ENCODE data around the gene DPH1. TPM values are rescaled to one million over a fixed set of nuclear protein-coding genes. Genes with fewer than 3 reads are reported as not detected.

DPH1 gene
- total RNA-seq, 1 donor from 2014 or later = 43.0 TPM

- Histone ChIP-seq H3K36me3 (peaks cover 0 to 11% of the 10 kb centered on the region in 2 donors), H3K4me1 (peaks cover 52% of the 10 kb centered on the region), H3K9me3 (no peaks in the 10 kb centered on the region), H3K27me3 (peaks cover 6% of the 10 kb centered on the region), H3K27ac (peak overlapping the region; percentile 95), H3K4me3 (peak overlapping the region; percentile 66 to 70)
- no peak for TF ChIP-seq POLR2AphosphoS5 (IDR thresholded peaks at IDR 0.05; ENCODE audit: insufficient read depth in 1 of 2, low read depth in 1 of 2)
- no peak for TF ChIP-seq POLR2A (IDR thresholded peaks at IDR 0.05)
- TF ChIP-seq, protein P1, sequence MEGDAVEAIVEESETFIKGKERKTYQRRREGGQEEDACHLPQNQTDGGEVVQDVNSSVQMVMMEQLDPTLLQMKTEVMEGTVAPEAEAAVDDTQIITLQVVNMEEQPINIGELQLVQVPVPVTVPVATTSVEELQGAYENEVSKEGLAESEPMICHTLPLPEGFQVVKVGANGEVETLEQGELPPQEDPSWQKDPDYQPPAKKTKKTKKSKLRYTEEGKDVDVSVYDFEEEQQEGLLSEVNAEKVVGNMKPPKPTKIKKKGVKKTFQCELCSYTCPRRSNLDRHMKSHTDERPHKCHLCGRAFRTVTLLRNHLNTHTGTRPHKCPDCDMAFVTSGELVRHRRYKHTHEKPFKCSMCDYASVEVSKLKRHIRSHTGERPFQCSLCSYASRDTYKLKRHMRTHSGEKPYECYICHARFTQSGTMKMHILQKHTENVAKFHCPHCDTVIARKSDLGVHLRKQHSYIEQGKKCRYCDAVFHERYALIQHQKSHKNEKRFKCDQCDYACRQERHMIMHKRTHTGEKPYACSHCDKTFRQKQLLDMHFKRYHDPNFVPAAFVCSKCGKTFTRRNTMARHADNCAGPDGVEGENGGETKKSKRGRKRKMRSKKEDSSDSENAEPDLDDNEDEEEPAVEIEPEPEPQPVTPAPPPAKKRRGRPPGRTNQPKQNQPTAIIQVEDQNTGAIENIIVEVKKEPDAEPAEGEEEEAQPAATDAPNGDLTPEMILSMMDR (IDR thresholded peaks at IDR 0.05) = no peak
- DNase-seq (ENCODE audit: extremely low spot score in 2 of 2) = no peak
- intact Hi-C loops (cut with DNase I) = loop anchor here (2.0 to 10.0 kb wide), 4 partner anchors 34 to 338 kb away; no protein-coding TSS in a partner anchor
Observed at GRCh38 chr17:2057175-2057759, 27.3 kb downstream of the DPH1 start.

DNA sequence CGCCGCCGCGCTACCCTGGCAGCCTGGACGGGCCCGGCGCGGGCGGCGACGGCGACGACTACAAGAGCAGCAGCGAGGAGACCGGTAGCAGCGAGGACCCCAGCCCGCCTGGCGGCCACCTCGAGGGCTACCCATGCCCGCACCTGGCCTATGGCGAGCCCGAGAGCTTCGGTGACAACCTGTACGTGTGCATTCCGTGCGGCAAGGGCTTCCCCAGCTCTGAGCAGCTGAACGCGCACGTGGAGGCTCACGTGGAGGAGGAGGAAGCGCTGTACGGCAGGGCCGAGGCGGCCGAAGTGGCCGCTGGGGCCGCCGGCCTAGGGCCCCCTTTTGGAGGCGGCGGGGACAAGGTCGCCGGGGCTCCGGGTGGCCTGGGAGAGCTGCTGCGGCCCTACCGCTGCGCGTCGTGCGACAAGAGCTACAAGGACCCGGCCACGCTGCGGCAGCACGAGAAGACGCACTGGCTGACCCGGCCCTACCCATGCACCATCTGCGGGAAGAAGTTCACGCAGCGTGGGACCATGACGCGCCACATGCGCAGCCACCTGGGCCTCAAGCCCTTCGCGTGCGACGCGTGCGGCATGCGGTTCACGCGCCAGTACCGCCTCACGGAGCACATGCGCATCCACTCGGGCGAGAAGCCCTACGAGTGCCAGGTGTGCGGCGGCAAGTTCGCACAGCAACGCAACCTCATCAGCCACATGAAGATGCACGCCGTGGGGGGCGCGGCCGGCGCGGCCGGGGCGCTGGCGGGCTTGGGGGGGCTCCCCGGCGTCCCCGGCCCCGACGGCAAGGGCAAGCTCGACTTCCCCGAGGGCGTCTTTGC is 28.0 kb downstream of the DPH1 start:
- intact Hi-C loops (cut with DNase I) = loop anchor here (2.0 to 10.0 kb wide), 4 partner anchors 33 to 337 kb away; no protein-coding TSS in a partner anchor
- Histone ChIP-seq H3K4me3 (peak overlapping the region; percentile 66 to 70), H3K4me1 (peaks cover 59% of the 10 kb centered on the region)

GRCh38 chr17:2058586-2059546 is 28.9 kb downstream of the DPH1 start:
- H3K4me1 ChIP-seq = peaks cover 59% of the 10 kb centered on the region
- no peak for DNase-seq (ENCODE audit: extremely low spot score in 2 of 2)
- intact Hi-C loops (cut with DNase I) = loop anchor here (5.0 to 10.0 kb wide), 3 partner anchors 118 to 336 kb away; no protein-coding TSS in a partner anchor
- H3K9me3 ChIP-seq = no peaks in the 10 kb centered on the region
- H3K27me3 ChIP-seq = peaks cover 6% of the 10 kb centered on the region
- TF ChIP-seq, protein P1 (IDR thresholded peaks at IDR 0.05) = peak in 2 of 3 experiments; percentile 72 to 87
- no peak for TF ChIP-seq POLR2AphosphoS5 (IDR thresholded peaks at IDR 0.05; ENCODE audit: insufficient read depth in 1 of 2, low read depth in 1 of 2)
- no peak for TF ChIP-seq POLR2A (IDR thresholded peaks at IDR 0.05)
- peak overlapping the region; percentile 66 to 70 for H3K4me3 ChIP-seq
- peaks cover 0 to 13% of the 10 kb centered on the region in 2 donors for H3K36me3 ChIP-seq
- peak overlapping the region; percentile 95 for H3K27ac ChIP-seq

More for the DNA sequence above, 28.0 kb downstream of the DPH1 start:
- Histone ChIP-seq H3K36me3 (peaks cover 0 to 11% of the 10 kb centered on the region in 2 donors), H3K27me3 (peaks cover 6% of the 10 kb centered on the region), H3K9me3 (no peaks in the 10 kb centered on the region), H3K27ac (peak overlapping the region; percentile 95)
- DNase-seq (ENCODE audit: extremely low spot score in 2 of 2) = no peak
- TF ChIP-seq POLR2A (IDR thresholded peaks at IDR 0.05) = no peak
- TF ChIP-seq, protein P1 (IDR thresholded peaks at IDR 0.05) = no peak
- no peak for TF ChIP-seq POLR2AphosphoS5 (IDR thresholded peaks at IDR 0.05; ENCODE audit: insufficient read depth in 1 of 2, low read depth in 1 of 2)

DNA sequence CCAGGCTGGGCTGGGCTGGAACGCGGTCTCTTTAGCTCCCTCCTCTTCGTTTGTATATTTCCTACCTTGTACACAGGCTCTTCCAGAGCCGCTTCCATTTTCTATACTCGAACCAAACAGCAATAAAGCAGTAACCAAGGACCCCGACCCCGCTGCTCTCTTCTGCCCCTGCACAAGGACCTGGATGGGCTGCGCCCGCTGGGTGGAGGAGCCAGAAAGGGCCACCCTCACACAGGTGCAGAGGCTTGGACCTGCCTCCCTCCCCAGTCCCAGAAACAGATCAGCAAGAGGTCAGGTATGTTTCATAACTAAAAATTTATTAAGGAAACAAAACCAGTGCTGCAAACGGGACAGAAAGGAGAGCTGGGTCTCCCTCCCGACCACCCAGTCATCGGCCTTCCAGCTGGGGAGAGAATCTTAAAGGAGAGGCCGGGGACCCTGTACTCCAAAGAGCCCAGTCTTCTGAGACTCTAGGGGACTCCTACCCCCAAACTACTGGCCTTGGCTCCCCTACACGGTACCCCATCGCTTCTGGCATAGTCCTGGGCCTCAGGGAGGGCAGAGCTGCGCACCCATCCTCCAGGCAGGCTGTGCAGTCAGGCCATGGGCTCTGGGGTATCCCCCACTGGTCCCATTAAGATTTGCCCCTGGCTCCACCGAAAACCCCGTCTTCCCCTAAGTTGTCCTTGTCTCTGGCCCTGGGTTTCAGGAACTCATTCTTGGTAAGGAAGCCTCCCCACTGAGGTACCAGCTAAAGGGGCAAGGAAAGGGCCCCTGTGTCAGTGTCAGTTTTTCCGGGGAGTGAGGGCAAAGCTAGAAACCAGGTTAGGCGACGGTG is 29.8 kb downstream of the DPH1 start:
- TF ChIP-seq, protein P1 (IDR thresholded peaks at IDR 0.05) = no peak
- no peak for TF ChIP-seq POLR2A (IDR thresholded peaks at IDR 0.05)
- no peak for TF ChIP-seq POLR2AphosphoS5 (IDR thresholded peaks at IDR 0.05; ENCODE audit: insufficient read depth in 1 of 2, low read depth in 1 of 2)
- peaks cover 0 to 22% of the 10 kb centered on the region in 2 donors for H3K36me3 ChIP-seq
- H3K4me1 ChIP-seq = peaks cover 58% of the 10 kb centered on the region
- intact Hi-C loops (cut with DNase I) = loop anchor here (5.0 to 10.0 kb wide), 3 partner anchors 118 to 335 kb away; no protein-coding TSS in a partner anchor
- peak overlapping the region; percentile 95 for H3K27ac ChIP-seq
- peaks cover 6% of the 10 kb centered on the region for H3K27me3 ChIP-seq
- H3K4me3 ChIP-seq = peak overlapping the region in 1 of 2 donors; percentile 70
- H3K9me3 ChIP-seq = no peaks in the 10 kb centered on the region
- DNase-seq (ENCODE audit: extremely low spot score in 2 of 2) = no peak

All from vagina (tissue), 2 donors.